GM18511 (cell line): ENCODE data around the gene RPS2.
"Not testable (repeated sequence)": the region's sequence is repeated elsewhere in the genome, so short reads cannot be mapped to it uniquely, and the experiment has no call there.

ENCODE experiments used
- ATAC-seq: cut with Tn5 transposase; IDR thresholded peaks from one replicate; pipeline ENCODE4 v1.9.1; 2021; ENCODE audit warnings: mild to moderate bottlenecking, moderate library complexity; ENCODE audit not compliant: unreplicated experiment

The RPS2 gene

DNA sequence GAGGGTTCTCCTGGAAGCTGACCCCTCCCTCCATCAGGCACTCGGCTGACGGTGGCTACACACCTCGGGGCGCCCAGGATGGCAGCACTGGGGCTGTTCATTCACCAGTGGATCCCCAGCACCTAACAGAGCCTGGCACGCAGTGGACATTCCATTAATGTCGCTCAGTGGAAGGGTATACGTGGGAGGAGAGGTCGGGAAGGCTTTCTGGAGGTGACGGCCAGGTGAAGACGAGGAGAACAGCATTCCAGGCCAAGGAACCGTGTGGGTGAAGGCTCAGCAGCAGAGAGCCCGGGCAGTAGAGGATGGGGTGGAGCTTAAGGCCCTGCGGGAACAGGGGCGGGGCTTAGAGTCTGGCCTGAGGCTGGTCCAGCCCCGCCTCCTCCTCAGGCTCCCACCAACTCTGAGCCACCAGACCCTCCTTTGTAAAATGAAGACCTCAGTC lies 43.9 kb downstream of the RPS2 start:
- ATAC-seq, result no peak

DNA sequence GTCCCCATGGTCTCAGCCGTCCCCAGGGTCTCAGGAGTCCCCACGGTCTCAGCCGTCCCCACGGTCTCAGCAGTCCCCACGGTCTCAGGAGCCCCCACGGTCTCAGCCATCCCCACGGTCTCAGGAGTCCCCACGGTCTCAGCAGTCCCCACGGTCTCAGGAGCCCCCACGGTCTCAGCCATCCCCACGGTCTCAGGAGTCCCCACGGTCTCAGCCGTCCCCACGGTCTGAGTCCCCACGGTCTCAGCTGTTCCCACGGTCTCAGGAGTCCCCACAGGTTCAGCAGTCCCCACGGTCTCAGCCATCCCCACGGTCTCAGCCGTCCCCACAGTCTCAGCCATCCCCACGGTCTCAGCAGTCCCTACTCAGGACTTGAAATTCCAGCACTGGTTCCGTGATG lies 44.5 kb downstream of the RPS2 start:
- not testable (repeated sequence) for ATAC-seq

DNA sequence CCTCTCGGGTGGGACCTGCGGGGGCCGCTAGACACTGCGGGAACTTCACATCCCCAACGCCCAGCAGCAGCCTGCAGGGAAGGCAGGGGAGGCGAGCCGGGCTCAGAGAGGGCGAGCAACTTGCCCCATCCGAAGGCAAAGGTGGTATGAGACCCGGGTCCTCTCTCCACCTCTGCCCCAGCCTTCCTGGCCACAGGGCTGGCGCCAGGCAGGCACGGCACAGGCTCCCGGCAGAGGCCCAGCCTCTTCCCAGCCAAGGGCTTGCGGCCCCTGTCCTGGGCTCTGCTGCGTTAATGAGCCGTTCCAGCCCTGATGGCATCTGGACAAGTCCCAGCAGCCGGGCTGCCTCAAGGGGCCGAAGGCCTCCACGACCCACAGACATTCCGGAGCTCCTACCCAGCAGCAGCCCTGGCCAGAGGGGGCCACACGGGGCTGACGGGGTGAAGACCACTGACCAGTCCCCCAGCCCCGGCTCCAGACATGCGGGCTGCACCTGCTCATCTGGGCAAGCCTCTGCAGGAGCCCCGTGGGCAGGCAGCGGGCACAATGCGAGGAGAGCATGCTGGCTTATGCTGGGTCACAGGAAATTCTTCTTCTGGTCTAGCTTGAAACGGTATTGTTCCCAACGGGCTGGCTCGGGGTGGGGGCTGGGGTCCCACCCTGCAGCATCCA lies 45.2 kb downstream of the RPS2 start:
- ATAC-seq, result no peak

GRCh38 chr16:1918351-1919326 lies 46.0 kb downstream of the RPS2 start, which contains the start of gene HS3ST6:
HS3ST6 (minus strand) TSS chr16:1918415; CDS start chr16:1918323, 92 bp downstream.
- no peak for ATAC-seq

- no peak for ATAC-seq
These were observed 46.8 kb downstream of the RPS2 start for GRCh38 chr16:1917665-1918350.

DNA sequence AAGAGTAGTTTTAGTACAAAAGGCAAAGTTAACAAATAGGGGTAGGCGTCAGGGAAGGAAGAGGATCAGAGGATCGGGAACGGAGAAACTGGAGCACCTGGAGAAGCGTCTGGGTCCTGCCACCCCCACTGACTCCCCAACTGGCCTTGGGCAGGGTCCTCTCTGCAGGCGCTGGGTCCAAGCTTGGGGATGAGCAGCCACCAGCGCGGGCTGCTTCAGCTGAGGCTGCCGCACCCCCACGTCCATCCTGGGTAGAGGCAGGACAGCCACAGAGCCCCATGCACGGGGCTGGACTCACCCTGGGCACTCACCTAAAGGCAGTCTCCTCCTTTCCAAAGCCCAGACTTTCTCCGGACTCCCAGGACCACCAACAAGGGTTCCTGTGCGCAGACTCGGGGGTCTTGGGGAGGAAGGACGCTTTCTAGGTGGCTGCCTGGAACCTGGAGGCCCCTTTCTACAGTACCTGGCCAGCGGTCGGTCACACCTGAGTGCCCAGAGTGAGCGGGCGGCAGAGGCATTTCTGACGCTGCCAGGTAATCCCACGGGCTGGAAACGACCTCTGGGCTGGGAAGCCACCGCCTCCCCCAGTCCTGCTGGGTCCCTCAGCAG lies 47.5 kb downstream of the RPS2 start:
- no peak for ATAC-seq

DNA sequence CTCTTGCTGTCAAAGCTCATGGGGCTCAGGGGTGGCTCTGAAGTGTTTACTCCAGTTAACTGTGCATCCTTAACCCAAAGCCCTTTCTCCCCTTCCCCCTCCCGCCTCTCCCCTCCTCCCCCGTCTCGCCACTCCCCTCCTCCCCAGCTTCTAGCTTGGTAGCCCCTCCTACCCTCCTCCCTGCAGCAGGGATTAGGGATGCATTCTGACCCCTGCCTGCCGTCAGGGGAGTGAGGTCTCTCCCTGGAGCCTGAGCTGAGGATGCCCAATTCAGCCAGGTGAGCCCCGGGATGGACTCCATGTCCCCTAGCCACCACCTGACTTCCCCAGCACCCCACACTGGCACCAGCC lies 48.0 kb downstream of the RPS2 start:
- no peak for ATAC-seq

GRCh38 chr16:1915732-1916639 lies 48.6 kb downstream of the RPS2 start:
- ATAC-seq, result no peak

GRCh38 chr16:1914988-1915387 lies 49.6 kb downstream of the RPS2 start:
- ATAC-seq, result no peak

DNA sequence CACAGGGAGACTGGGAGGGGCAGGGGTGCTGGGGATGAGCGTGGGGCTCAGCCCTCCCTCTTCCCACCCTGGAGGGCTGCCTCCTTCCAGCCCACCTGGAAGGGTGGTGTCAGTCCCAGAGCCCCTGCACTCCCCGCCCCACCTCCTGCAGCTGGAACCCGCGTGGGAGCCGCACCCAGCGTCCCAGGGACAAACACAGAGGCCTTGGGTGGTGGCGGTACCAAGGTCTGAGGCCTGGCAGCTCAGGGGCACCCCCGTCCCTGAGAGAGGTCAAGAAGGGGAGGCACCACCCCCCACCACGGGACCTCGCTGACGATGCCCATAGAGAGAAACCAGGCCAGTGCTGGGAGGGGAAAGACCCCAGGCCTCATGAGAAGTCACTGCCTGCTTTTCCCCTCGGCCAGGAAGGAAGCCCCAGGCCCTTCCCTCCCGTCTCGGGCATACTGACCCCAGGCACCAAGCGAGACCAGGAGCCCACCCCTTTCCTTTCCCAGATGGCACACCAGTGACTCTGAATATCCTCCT lies 50.5 kb downstream of the RPS2 start:
- ATAC-seq, result no peak

DNA sequence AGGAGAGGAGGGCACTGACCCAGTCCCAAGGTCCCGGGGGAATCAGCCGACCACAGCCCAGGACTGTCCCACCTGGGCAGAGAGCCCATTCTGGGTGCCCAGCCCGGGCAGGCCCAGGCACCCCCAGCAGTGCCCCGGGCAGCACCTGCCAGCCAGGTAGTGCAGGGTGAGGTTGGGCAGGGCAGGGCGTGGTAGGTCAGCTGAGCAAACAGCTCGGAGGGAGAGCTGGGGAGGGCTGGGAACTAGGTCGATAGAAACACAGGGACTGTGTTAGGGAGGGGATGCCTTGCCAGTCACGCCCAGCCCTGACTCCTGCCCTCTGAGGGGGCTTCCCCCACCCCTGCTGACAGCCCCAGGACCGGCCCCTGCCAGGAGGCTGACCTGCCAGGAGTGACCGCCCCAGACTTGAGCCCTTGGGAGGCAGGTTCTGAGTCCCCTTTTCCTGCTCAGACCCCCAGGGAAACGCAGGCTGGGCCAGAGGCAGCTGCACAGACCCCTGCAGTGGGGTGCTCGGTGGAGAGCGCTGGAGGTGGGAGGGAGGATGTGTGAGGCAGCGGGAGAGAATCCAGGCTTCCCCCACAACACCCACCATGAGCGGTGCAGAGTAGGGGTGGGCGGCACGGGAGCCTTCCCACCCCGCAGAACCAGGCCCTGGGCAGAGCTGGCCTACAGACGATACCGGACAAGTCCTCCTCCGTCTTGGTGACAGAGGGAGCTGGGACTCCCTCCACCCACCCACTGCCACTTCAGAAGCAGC lies 51.1 kb downstream of the RPS2 start:
- no peak for ATAC-seq

DNA sequence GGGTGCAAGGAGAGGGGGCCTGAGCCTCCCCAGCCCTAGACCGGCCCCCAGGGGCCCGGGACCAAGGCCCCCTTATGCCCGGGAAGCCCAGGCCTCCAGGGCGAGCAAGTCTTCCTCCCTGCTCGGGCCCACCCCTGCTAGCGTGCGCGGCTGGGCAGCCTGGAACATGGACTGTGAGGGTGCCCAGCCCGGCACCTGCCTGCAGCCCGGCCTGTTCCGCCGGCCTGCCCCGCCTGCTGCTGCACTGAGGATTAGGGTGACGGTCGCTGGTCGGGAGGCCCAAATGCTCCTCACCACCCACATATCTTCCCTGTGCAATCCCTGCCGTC lies 52.4 kb downstream of the RPS2 start:
- ATAC-seq, result no peak
